Chondrocyte (in vitro differentiated cells): ENCODE measurements around the gene ZIC5. TPM values are rescaled to one million over a fixed set of nuclear protein-coding genes. Genes with fewer than 3 reads are reported as not detected.

Source experiments
- DNase-seq: peaks from one replicate; pipeline ENCODE4 v3.0.0; 2021; ENCODE audit warnings: mixed read lengths, low spot score
- H3K27ac Mint-ChIP-seq: one replicate; pipeline ENCODE4 v1.8.0; 2021; ENCODE audit warnings: mild to moderate bottlenecking, moderate library complexity, mixed read lengths; ENCODE audit not compliant: unreplicated experiment
- H3K27me3 Mint-ChIP-seq: 2 replicates; pipeline ENCODE4 v1.8.0; 2021; ENCODE audit warnings: low read depth, mixed read lengths
- H3K36me3 Mint-ChIP-seq: 2 replicates; pipeline ENCODE4 v1.8.0; 2021; ENCODE audit warnings: low read depth, mixed read lengths
- H3K4me1 Mint-ChIP-seq: 2 replicates; pipeline ENCODE4 v1.8.0; 2021; ENCODE audit warnings: low read depth, mild to moderate bottlenecking, mixed read lengths
- H3K4me3 Mint-ChIP-seq: one replicate; pipeline ENCODE4 v1.8.0; 2021; ENCODE audit warnings: mild to moderate bottlenecking, moderate library complexity, mixed read lengths; ENCODE audit not compliant: unreplicated experiment
- H3K9me3 Mint-ChIP-seq: 2 replicates; pipeline ENCODE4 v1.8.0; 2021; ENCODE audit warnings: low read depth, mixed read lengths
- CTCF ChIP-seq: fragments of 200-600 bp; sonication (generic); IDR thresholded peaks from 2 replicates; pipeline ENCODE4 v1.5.0; 2021; ENCODE audit warnings: antibody characterized with exemption, mild to moderate bottlenecking, moderate library complexity
- total RNA-seq: library from RNA; stranded (reverse); gene quantifications from 3 replicates; pipeline ENCODE4 v1.2.1, GENCODE V29; 2021

ZIC5 gene
- total RNA-seq, 1 donor from 2014 or later, result 3.1 TPM

GRCh38 chr13:99969919-99970650 is 1.5 kb downstream of the ZIC5 start:
- Mint-ChIP-seq H3K4me3 (peak overlapping the region; percentile 83), H3K27ac (peak overlapping the region; percentile 95), H3K27me3 (peaks cover 1% of the 10 kb centered on the region), H3K36me3 (peaks cover 5% of the 10 kb centered on the region), H3K9me3 (no peaks in the 10 kb centered on the region), H3K4me1 (peaks cover 34% of the 10 kb centered on the region)
- TF ChIP-seq CTCF, result no peak
- DNase-seq, result no peak

- peaks cover 34% of the 10 kb centered on the region for H3K4me1 Mint-ChIP-seq
- no peak for DNase-seq
- peaks cover 1% of the 10 kb centered on the region for H3K27me3 Mint-ChIP-seq
These were observed 2.1 kb downstream of the ZIC5 start for GRCh38 chr13:99969453-99969918.

GRCh38 chr13:99968521-99969452 is 2.8 kb downstream of the ZIC5 start:
- DNase-seq, result no peak
- Mint-ChIP-seq H3K27me3 (peaks cover 1% of the 10 kb centered on the region), H3K4me1 (peaks cover 34% of the 10 kb centered on the region), H3K4me3 (peak overlapping the region; percentile 91), H3K36me3 (peaks cover 8% of the 10 kb centered on the region), H3K9me3 (no peaks in the 10 kb centered on the region), H3K27ac (peak overlapping the region; percentile 96)
- TF ChIP-seq CTCF, result no peak

More at GRCh38 chr13:99969453-99969918, 2.1 kb downstream of the ZIC5 start:
- Mint-ChIP-seq H3K9me3 (no peaks in the 10 kb centered on the region), H3K27ac (peak overlapping the region; percentile 96), H3K36me3 (peaks cover 5% of the 10 kb centered on the region), H3K4me3 (peak overlapping the region; percentile 91)
- no peak for TF ChIP-seq CTCF

- Mint-ChIP-seq H3K9me3 (no peaks in the 10 kb centered on the region), H3K27ac (peak overlapping the region; percentile 93), H3K4me1 (peaks cover 34% of the 10 kb centered on the region), H3K27me3 (peaks cover 1% of the 10 kb centered on the region), H3K36me3 (peaks cover 8% of the 10 kb centered on the region), H3K4me3 (peak overlapping the region; percentile 72)
- no peak for DNase-seq
- peak; percentile 20 for TF ChIP-seq CTCF
These were observed 3.6 kb downstream of the ZIC5 start for GRCh38 chr13:99967869-99968520.

GRCh38 chr13:99967498-99967868 is 4.1 kb downstream of the ZIC5 start:
- Mint-ChIP-seq H3K4me1 (peaks cover 34% of the 10 kb centered on the region), H3K36me3 (peaks cover 8% of the 10 kb centered on the region), H3K27me3 (peaks cover 1% of the 10 kb centered on the region), H3K27ac (peak overlapping the region; percentile 93), H3K9me3 (no peaks in the 10 kb centered on the region), H3K4me3 (peak overlapping the region; percentile 72)
- no peak for TF ChIP-seq CTCF
- DNase-seq, result no peak
